ENCODE measurements around the gene SHISA4. TPM values are rescaled to one million over a fixed set of nuclear protein-coding genes. Genes with fewer than 3 reads are reported as not detected.
"Not testable (repeated sequence)": the region's sequence is repeated elsewhere in the genome, so short reads cannot be mapped to it uniquely, and the experiment has no call there.

Gene SHISA4
- total RNA-seq, 2 experiments from 2014 or later = 0.14 to 0.26 TPM

- intact Hi-C loops (cut with DNase I, micrococcal nuclease) = loop anchor here in 1 of 2 experiments (5.0 kb wide), 1 partner anchor 58 kb away; the partner anchor contains the start of gene TIMM17A
- H3K9me3 Mint-ChIP-seq (ENCODE audit: low read depth) = no peaks in the 10 kb centered on the region
- peaks cover 5% of the 10 kb centered on the region for H3K4me1 Mint-ChIP-seq
- no peak overlapping the region for H3K27ac Mint-ChIP-seq
- no peak for ATAC-seq
- no peak for DNase-seq
- ChIA-PET POLR2A (no interaction called here), CTCF (interaction anchor here (1.0 to 2.3 kb wide), 3 partner anchors 10 to 20 kb away, joined by 3 to 13 read pairs (median 3); no protein-coding TSS in a partner anchor)
- no peak overlapping the region for H3K4me3 Mint-ChIP-seq
- H3K27me3 Mint-ChIP-seq = peaks cover 1% of the 10 kb centered on the region
- H3K36me3 Mint-ChIP-seq (ENCODE audit: low read depth) = no peaks in the 10 kb centered on the region
Observed at GRCh38 chr1:201898992-201899391, 10.3 kb downstream of the SHISA4 start.

DNA sequence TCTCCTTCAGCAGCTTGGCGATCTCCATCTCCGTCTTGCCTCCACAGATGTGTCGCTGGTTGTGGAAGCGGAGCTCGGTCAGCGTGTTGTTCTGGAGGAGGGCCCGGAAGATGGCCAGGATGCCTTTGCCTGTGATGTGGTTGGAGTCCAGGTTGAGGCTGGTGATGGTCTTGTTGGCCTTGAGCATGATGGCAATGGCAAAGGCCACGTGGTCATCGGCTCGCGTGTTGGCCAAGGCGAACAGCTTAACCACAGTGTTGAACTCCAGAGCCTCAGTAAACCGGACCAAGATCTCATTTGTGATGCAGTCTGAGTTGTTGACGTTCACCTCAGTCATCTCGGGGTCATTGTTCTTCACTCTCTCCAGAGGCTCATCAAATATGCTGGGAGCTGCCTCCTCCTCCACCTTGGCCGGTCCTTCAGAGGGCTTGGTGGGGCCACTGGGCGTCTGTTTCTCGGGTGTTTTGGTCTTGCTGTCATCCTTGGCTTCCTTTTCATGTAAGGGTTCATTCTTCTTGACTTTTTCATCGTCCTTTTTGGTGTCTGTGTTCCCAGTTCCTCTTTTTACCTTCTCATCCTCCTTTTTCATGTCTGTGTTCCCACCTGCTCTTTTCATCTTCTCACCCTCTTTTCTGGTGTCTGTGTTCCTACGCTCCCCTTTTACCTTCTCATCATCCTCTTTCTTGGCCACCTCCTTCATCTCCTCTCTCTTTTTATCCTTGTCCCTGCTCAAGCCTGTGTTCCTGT lies 11.2 kb downstream of the SHISA4 start:
- intact Hi-C loops (cut with DNase I, micrococcal nuclease) = loop anchor here in 1 of 2 experiments (5.0 kb wide), 1 partner anchor 57 kb away; the partner anchor contains the start of gene TIMM17A
- H3K27ac Mint-ChIP-seq = no peak overlapping the region
- H3K27me3 Mint-ChIP-seq = no peaks in the 10 kb centered on the region
- ATAC-seq (no peak), DNase-seq (no peak)
- ChIA-PET CTCF (interaction anchor here (1.0 to 2.3 kb wide), 4 partner anchors 11 to 21 kb away, joined by 3 to 13 read pairs (median 4); no protein-coding TSS in a partner anchor), POLR2A (no interaction called here)
- no peaks in the 10 kb centered on the region for H3K36me3 Mint-ChIP-seq (ENCODE audit: low read depth)
- H3K4me1 Mint-ChIP-seq = peaks cover 5% of the 10 kb centered on the region
- no peaks in the 10 kb centered on the region for H3K9me3 Mint-ChIP-seq (ENCODE audit: low read depth)
- H3K4me3 Mint-ChIP-seq = no peak overlapping the region

GRCh38 chr1:201900476-201900875 lies 11.8 kb downstream of the SHISA4 start:
- no peaks in the 10 kb centered on the region for H3K27me3 Mint-ChIP-seq
- DNase-seq = no peak
- H3K4me3 Mint-ChIP-seq = no peak overlapping the region
- ChIA-PET CTCF (interaction anchor here (1.7 kb wide), 1 partner anchor 13 kb away, joined by 4 read pairs; no protein-coding TSS in a partner anchor), POLR2A (no interaction called here)
- ATAC-seq = no peak
- intact Hi-C loops (cut with DNase I, micrococcal nuclease) = no loop called here
- no peak overlapping the region for H3K27ac Mint-ChIP-seq
- peaks cover 5% of the 10 kb centered on the region for H3K4me1 Mint-ChIP-seq
- no peaks in the 10 kb centered on the region for H3K9me3 Mint-ChIP-seq (ENCODE audit: low read depth)
- H3K36me3 Mint-ChIP-seq (ENCODE audit: low read depth) = no peaks in the 10 kb centered on the region

GRCh38 chr1:201901036-201901435 lies 12.3 kb downstream of the SHISA4 start:
- POLR2A ChIA-PET, DNase-seq: not testable (repeated sequence)

DNA sequence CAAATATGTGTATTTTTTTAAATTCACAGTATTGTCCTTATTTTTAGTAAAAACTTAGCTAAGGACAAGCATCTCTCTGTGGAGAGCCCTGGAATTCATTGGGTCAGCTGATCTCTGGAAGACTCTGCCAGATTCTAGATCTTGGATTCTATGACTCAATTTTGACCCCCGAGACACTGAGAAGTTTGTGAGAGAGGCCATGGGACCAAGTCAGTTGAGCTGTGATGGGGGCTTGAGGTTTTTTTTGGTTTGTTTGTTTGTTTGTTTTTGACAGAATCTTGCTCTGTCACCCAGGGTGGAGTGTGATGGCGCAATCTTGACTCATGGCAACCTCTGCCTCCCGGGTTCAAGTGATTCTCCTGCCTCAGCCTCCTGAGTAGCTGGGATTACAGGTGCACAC lies 13.5 kb downstream of the SHISA4 start:
- ATAC-seq = no peak
- Mint-ChIP-seq H3K36me3 (ENCODE audit: low read depth) (no peaks in the 10 kb centered on the region), H3K27me3 (no peaks in the 10 kb centered on the region), H3K9me3 (ENCODE audit: low read depth) (no peaks in the 10 kb centered on the region), H3K27ac (no peak overlapping the region), H3K4me1 (no peaks in the 10 kb centered on the region), H3K4me3 (no peak overlapping the region)
- CTCF ChIA-PET = interaction anchor here (0.6 to 1.4 kb wide), 4 partner anchors 9 to 233 kb away, joined by 3 read pairs; no protein-coding TSS in a partner anchor
- DNase-seq = no peak
- intact Hi-C loops (cut with DNase I, micrococcal nuclease) = no loop called here
- POLR2A ChIA-PET = no interaction called here

More at GRCh38 chr1:201901036-201901435, 12.3 kb downstream of the SHISA4 start:
- H3K27me3 Mint-ChIP-seq; H3K27ac Mint-ChIP-seq; H3K9me3 Mint-ChIP-seq (ENCODE audit: low read depth); ATAC-seq; intact Hi-C loops (cut with DNase I, micrococcal nuclease); H3K4me1 Mint-ChIP-seq; H3K36me3 Mint-ChIP-seq (ENCODE audit: low read depth); H3K4me3 Mint-ChIP-seq: not testable (repeated sequence)
- CTCF ChIA-PET = interaction anchor here (1.7 kb wide), 1 partner anchor 12 kb away, joined by 4 read pairs; no protein-coding TSS in a partner anchor

DNA sequence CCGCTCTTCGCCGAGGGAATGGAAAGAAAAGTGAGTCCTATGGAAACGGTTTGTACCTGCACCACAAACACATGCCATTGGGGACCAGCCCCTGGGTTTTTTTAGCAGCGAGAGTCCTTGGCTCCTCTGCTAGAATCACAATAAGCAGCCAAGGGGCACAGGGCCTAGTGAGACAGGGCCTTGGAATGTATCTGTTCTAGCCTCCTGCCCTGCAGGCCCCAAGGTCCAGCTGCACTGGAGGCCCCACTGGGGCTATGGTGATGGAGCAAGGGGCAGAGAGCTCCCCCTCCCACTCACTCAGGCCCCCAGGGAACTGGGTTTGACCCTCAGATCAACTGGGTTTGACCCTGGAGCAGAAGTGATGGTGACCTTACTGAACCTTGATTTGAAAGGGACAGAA lies 14.4 kb downstream of the SHISA4 start:
- ChIA-PET POLR2A (no interaction called here), CTCF (interaction anchor here (0.6 to 1.8 kb wide), 3 partner anchors 8 to 96 kb away, joined by 3 to 8 read pairs (median 4); no protein-coding TSS in a partner anchor)
- Mint-ChIP-seq H3K36me3 (ENCODE audit: low read depth) (no peaks in the 10 kb centered on the region), H3K9me3 (ENCODE audit: low read depth) (no peaks in the 10 kb centered on the region), H3K4me3 (no peak overlapping the region), H3K27ac (no peak overlapping the region), H3K27me3 (no peaks in the 10 kb centered on the region), H3K4me1 (no peaks in the 10 kb centered on the region)
- ATAC-seq (no peak), DNase-seq (no peak)
- intact Hi-C loops (cut with DNase I, micrococcal nuclease) = no loop called here

DNA sequence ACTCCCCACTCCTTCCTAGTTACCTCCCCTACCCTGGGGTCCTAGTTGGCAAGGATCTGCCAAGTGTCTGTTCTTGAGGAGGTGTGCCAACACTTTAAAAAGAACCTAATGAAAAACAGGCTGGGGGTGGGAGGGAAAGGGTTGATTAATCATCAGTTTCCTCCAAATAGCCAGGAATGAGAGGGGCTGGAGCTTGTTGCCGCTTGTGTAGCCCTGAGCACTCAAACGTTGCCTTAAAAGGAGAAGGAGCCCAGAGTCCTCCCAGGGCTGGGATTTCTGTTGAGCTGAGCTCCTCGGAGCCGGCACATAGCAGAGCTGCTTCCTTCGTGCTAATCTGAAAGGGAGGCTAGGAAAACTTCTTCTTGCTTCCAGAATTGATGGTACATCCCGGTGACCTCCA lies 15.9 kb downstream of the SHISA4 start:
- H3K27ac Mint-ChIP-seq = no peak overlapping the region

GRCh38 chr1:201905234-201905890 lies 16.7 kb downstream of the SHISA4 start:
- no peak overlapping the region for H3K4me3 Mint-ChIP-seq
- H3K27ac Mint-ChIP-seq = no peak overlapping the region
- POLR2A ChIA-PET = no interaction called here
- no peak for DNase-seq
- CTCF ChIA-PET = interaction anchor here (1.9 kb wide), 1 partner anchor 9 kb away, joined by 9 read pairs; no protein-coding TSS in a partner anchor
- H3K9me3 Mint-ChIP-seq (ENCODE audit: low read depth) = no peaks in the 10 kb centered on the region
- H3K36me3 Mint-ChIP-seq (ENCODE audit: low read depth) = no peaks in the 10 kb centered on the region
- intact Hi-C loops (cut with DNase I, micrococcal nuclease) = no loop called here
- ATAC-seq = no peak
- H3K27me3 Mint-ChIP-seq = no peaks in the 10 kb centered on the region
- no peaks in the 10 kb centered on the region for H3K4me1 Mint-ChIP-seq

More for the DNA sequence above, 15.9 kb downstream of the SHISA4 start:
- intact Hi-C loops (cut with DNase I, micrococcal nuclease) = no loop called here
- Mint-ChIP-seq H3K4me1 (no peaks in the 10 kb centered on the region), H3K4me3 (no peak overlapping the region), H3K27me3 (no peaks in the 10 kb centered on the region), H3K9me3 (ENCODE audit: low read depth) (no peaks in the 10 kb centered on the region), H3K36me3 (ENCODE audit: low read depth) (no peaks in the 10 kb centered on the region)
- ChIA-PET POLR2A (no interaction called here), CTCF (interaction anchor here (0.8 to 1.8 kb wide), 3 partner anchors 9 to 96 kb away, joined by 3 to 8 read pairs (median 3); no protein-coding TSS in a partner anchor)
- ATAC-seq = no peak
- no peak for DNase-seq

DNA sequence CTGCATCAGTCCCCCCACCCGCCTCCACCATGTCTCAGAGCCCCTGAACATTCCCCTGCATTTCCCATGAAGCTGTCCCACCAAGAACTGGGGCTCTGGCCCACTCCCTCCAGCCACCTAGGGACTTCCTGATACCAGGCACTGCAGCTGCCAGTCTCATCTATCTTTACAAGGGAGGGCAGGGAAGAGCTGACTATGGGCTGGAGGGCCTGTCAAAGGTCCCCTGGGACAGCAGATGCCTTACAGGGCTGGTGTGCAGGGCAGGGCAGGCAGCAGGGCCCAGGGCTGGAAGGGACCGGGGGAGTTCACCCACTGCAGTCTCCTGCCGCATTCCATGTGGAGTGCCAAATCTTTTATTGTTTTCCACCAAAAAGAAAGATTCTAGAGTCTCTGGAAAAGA lies 17.6 kb downstream of the SHISA4 start:
- DNase-seq = no peak
- no peak overlapping the region for H3K4me3 Mint-ChIP-seq
- no peak overlapping the region for H3K27ac Mint-ChIP-seq
- H3K9me3 Mint-ChIP-seq (ENCODE audit: low read depth) = no peaks in the 10 kb centered on the region
- POLR2A ChIA-PET = no interaction called here
- H3K4me1 Mint-ChIP-seq = no peaks in the 10 kb centered on the region
- H3K36me3 Mint-ChIP-seq (ENCODE audit: low read depth) = no peaks in the 10 kb centered on the region
- intact Hi-C loops (cut with DNase I, micrococcal nuclease) = no loop called here
- no peak for ATAC-seq
- H3K27me3 Mint-ChIP-seq = peaks cover 2% of the 10 kb centered on the region
- CTCF ChIA-PET = interaction anchor here (1.9 kb wide), 1 partner anchor 10 kb away, joined by 9 read pairs; no protein-coding TSS in a partner anchor

DNA sequence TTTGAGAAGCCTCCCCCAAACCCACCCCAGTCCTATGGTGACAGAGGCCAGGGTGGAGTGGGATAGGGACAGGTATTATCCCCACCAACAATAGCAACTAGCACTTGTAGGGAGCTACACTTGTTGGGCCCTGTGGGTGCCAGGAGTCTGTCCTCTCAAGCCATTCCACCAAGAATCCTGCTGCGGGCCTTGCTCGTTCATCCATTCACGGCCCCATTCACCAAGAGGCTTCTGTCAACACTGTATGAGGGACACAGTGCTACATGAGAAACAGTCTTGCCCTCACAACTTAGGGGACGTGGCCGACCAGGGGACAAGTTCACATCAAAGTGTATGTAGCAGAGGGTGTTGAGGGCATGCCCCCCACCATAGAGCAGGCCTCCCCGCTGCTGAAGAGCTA lies 18.9 kb downstream of the SHISA4 start:
- H3K4me1 Mint-ChIP-seq = no peaks in the 10 kb centered on the region
- H3K9me3 Mint-ChIP-seq (ENCODE audit: low read depth) = no peaks in the 10 kb centered on the region
- CTCF ChIA-PET = interaction anchor here (0.6 to 1.1 kb wide), 3 partner anchors 11 to 896 kb away, joined by 3 read pairs; no protein-coding TSS in a partner anchor
- POLR2A ChIA-PET = no interaction called here
- DNase-seq (no peak), ATAC-seq (no peak)
- no peak overlapping the region for H3K27ac Mint-ChIP-seq
- H3K4me3 Mint-ChIP-seq = no peak overlapping the region
- intact Hi-C loops (cut with DNase I, micrococcal nuclease) = no loop called here
- peaks cover 2% of the 10 kb centered on the region for H3K27me3 Mint-ChIP-seq
- no peaks in the 10 kb centered on the region for H3K36me3 Mint-ChIP-seq (ENCODE audit: low read depth)

DNA sequence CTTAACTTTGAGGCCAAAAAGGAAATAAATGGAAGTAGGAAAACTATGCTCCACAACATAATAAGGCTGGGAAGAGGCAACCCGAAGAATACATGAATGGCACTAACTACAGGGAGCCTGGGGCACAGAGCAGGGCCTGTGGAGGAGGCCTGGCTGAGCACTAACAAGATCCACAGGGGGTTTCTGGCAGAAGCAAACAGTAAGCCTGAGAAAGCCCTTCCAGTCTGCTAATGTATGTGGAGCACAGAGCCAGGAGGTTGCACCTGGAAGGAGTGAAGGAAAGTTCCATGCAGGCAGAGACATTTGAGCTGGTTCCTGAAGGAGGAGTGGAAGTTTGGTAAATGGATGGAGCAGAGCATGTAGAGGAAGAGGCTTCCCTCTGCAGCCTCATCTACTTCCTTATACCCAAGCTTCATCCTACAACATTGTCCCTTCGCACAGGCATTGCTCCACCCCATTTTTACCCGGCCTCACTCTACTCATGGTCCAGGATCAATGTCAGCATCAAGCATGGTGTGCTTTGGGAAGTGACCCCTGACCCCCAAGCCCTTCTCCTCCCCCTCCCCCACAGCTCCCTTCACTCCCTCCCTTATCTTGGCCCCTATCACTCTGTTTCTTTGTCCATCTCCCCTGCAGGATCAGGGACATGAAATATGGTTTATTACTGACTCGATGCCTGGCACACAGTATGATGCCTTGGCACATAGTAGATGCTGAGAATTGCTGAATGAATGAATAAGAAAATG lies 23.3 kb downstream of the SHISA4 start:
- no peaks in the 10 kb centered on the region for H3K9me3 Mint-ChIP-seq (ENCODE audit: low read depth)
- H3K36me3 Mint-ChIP-seq (ENCODE audit: low read depth) = no peaks in the 10 kb centered on the region
- DNase-seq (no peak), ATAC-seq (no peak)
- no peak overlapping the region for H3K27ac Mint-ChIP-seq
- ChIA-PET CTCF (no interaction called here), POLR2A (no interaction called here)
- no peak overlapping the region for H3K4me3 Mint-ChIP-seq
- intact Hi-C loops (cut with DNase I, micrococcal nuclease) = no loop called here
- H3K27me3 Mint-ChIP-seq = peaks cover 9% of the 10 kb centered on the region
- H3K4me1 Mint-ChIP-seq = no peaks in the 10 kb centered on the region

Measured in activated CD4-positive, alpha-beta T cell treated with anti-CD3 and anti-CD28 coated beads for 36 hours (primary cell).